Tibial artery (tissue), 4 donors: ENCODE measurements around the gene ENAH.

Experiments
- DNase-seq, 2 donors: peaks; one replicate each; pipeline ENCODE4 v3.0.0-alpha.2; 2019
- H3K27ac ChIP-seq, 2 donors: fragments of 200-600 bp; sonication (generic) in 1 of 2; 1 replicate in 1 of 2; 2 replicates in 1 of 2; pipeline ENCODE4 v1.5.1; 2018 to 2019; ENCODE audit warnings: mild to moderate bottlenecking in 1 of 2
- H3K27me3 ChIP-seq, 2 donors: fragments of 200-600 bp; sonication (generic) in 1 of 2; one replicate each; pipeline versions ENCODE4 v1.5.1 to v1.6.0; 2016 to 2019
- H3K36me3 ChIP-seq, 3 donors: fragments of 200-600 bp; sonication (generic) in 2 of 3; one replicate each; pipeline ENCODE4 v1.5.1; 2016 to 2019; ENCODE audit warnings: mild to moderate bottlenecking in 2 of 3
- H3K4me1 ChIP-seq, 4 donors: fragments of 200-600 bp; sonication (generic) in 2 of 4; 1 replicate in 3 of 4; 2 replicates in 1 of 4; pipeline ENCODE4 v1.5.1; 2016 to 2019
- H3K4me3 ChIP-seq, 2 donors: fragments of 200-600 bp; sonication (generic) in 1 of 2; 1 replicate in 1 of 2; 2 replicates in 1 of 2; pipeline ENCODE4 v1.5.1; 2018 to 2019; ENCODE audit warnings: mild to moderate bottlenecking in 2 of 2
- H3K9me3 ChIP-seq, 3 donors: fragments of 200-600 bp; sonication (generic) in 1 of 3; one replicate each; pipeline ENCODE4 v1.5.1; 2016 to 2019
- CTCF ChIP-seq, 2 experiments: fragments of 200-600 bp in 1 of 2; fragments of 450-650 bp in 1 of 2; IDR thresholded peaks; one replicate each; pipeline ENCODE4 v1.5.1; 2017 to 2019; ENCODE audit warnings: antibody characterized with exemption in 2 of 2, mild to moderate bottlenecking in 1 of 2, moderate library complexity in 1 of 2
- intact Hi-C: fragments of 100-400 bp; cut with DNase I; formaldehyde crosslinking; loops from one replicate; pipeline ENCODE4 v1.15.0; 2023; ENCODE audit warnings: low total_unique reads

The ENAH gene

GRCh38 chr1:225467193-225468020 lies 185.5 kb downstream of the ENAH start:
- Histone ChIP-seq H3K4me3 (peak overlapping the region; percentile 20 to 30), H3K27ac (peak overlapping the region in 1 of 2 donors; percentile 24), H3K36me3 (no peaks in the 10 kb centered on the region), H3K27me3 (no peaks in the 10 kb centered on the region), H3K4me1 (peaks cover 0 to 17% (median 2%) of the 10 kb centered on the region in 4 donors), H3K9me3 (no peaks in the 10 kb centered on the region)
- intact Hi-C loops, result no loop called here
- peak; percentile 67 to 78 for DNase-seq
- no peak for TF ChIP-seq CTCF (IDR thresholded peaks at IDR 0.05)

GRCh38 chr1:225466848-225467192 lies 186.1 kb downstream of the ENAH start:
- intact Hi-C loops, result no loop called here
- H3K36me3 ChIP-seq, result no peaks in the 10 kb centered on the region
- no peak for TF ChIP-seq CTCF (IDR thresholded peaks at IDR 0.05)
- peaks cover 0 to 17% (median 2%) of the 10 kb centered on the region in 4 donors for H3K4me1 ChIP-seq
- no peaks in the 10 kb centered on the region for H3K9me3 ChIP-seq
- no peaks in the 10 kb centered on the region for H3K27me3 ChIP-seq
- DNase-seq, result peak in 1 of 2 donors; percentile 27
- H3K4me3 ChIP-seq, result no peak overlapping the region
- H3K27ac ChIP-seq, result no peak overlapping the region

DNA sequence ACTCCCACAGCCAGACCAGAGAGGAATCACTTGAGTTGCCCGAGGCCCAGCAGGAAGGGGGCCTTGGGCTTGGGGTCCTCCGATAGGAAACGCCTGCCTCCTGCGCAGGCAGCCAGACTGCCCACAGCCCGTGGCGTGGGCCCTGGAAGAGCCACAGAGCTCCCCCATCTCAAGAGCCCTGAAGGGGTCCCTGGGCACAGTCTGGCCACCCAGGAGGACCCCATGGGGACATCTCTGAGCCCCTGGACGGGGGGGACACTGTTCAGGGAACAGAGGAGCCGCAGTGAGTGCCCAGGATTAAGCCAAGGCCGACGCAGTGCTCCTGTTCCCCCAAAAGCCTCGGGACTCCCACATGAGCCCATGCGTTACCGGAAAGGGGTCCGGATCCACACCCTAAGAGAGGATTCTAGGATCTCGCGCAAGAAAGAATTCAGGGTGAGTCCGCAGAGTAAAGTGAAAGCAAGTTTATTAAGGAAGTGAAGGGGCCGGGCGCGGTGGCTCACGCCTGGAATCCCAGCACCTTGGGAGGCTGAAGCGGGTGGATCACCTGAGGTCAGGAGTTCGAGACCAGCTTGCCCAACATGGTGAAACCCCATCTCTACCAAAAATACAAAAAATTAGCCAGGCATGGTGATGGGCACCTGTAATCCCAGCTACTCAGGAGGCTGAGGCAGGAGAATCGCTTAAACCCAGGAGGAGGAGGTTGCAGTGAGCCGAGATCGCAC lies 187.0 kb downstream of the ENAH start:
- Histone ChIP-seq H3K4me3 (no peak overlapping the region), H3K4me1 (peaks cover 0 to 26% (median 6%) of the 10 kb centered on the region in 4 donors), H3K36me3 (no peaks in the 10 kb centered on the region), H3K9me3 (no peaks in the 10 kb centered on the region), H3K27ac (no peak overlapping the region), H3K27me3 (no peaks in the 10 kb centered on the region)
- intact Hi-C loops, result no loop called here
- no peak for DNase-seq
- no peak for TF ChIP-seq CTCF (IDR thresholded peaks at IDR 0.05)

DNA sequence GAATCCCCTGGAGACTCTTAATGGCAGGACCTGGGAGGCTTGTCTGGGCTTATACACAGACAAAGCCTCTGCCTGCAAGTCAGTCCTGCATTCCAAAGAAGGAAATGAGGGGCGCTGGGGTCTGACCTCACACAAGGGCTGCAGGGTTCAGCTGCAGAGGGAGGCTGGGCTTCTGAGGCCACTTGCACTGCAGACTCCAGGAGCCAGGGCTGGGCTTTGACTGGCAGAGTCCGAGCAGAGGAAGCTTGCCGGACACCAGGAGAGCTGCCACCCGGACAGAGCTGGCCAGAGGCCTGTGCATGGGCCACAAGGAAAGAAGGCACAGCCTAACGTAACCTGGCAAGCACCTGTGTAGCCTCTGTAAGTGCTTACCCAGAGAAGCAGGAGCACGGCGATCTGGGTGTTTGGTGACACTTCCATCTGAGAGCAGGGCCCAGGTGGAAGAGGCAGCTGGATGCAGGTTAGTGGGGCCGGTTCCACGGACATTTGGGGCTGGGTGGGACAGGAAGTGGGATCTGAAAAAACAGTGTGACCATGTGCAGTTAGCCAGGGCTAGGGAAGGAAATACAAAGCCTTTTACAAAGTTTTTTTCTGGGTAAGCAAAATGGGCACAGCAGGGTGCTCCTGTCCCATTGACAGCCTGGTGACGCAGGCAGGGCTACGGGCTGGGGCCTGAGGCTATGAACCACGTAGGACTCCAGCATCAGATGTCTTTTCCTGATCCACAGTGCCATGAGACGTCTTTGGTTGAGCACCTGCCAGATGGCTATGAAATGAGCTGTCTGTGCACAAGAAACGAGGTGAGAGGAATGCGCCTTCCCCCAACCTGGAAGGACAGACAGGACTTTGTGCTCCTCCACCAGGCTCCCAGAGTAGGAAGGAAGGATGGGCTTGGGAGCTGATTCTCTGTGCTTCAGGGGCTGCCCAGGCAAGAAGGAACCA lies 187.8 kb downstream of the ENAH start:
- Histone ChIP-seq H3K4me1 (peaks cover 0 to 34% (median 11%) of the 10 kb centered on the region in 4 donors), H3K9me3 (no peaks in the 10 kb centered on the region), H3K27ac (no peak overlapping the region), H3K36me3 (no peaks in the 10 kb centered on the region), H3K4me3 (no peak overlapping the region), H3K27me3 (no peaks in the 10 kb centered on the region)
- intact Hi-C loops, result no loop called here
- no peak for TF ChIP-seq CTCF (IDR thresholded peaks at IDR 0.05)
- DNase-seq, result peak in 1 of 2 donors; percentile 48
